H1 (cell line): ENCODE data around the gene IL16. TPM values are rescaled to one million over a fixed set of nuclear protein-coding genes. Genes with fewer than 3 reads are reported as not detected.
A peak's percentile ranks its signal among the peaks of the same experiment; 100 is the strongest.

Source experiments
- CTCF ChIA-PET: fragments of 300-600 bp; sonication (Branson Sonifier 250); formaldehyde crosslinking; loops from one replicate; lab custom pipeline; 2021; ENCODE audit not compliant: partially characterized antibody; lab: Charles Lee
- POLR2A ChIA-PET: fragments of 300-600 bp; sonication (Branson Sonifier 250); formaldehyde crosslinking; loops from one replicate; lab custom pipeline; 2021; ENCODE audit warnings: inconsistent platforms; ENCODE audit not compliant: partially characterized antibody; lab: Charles Lee
- DNase-seq, 2 experiments: peaks; one replicate each; pipeline versions ENCODE4 v3.0.0 to v3.0.0-alpha.2; 2010 to 2022; ENCODE audit warnings: low spot score in 2 of 2, low read depth in 1 of 2, mixed read lengths in 1 of 2
- FAIRE-seq: peaks from 2 replicates; lab custom pipeline; 2011; peaks lifted over from hg19 to GRCh38; lab: Jason Lieb, UNC
- H2AFZ ChIP-seq: 2 replicates; pipeline ENCODE4 v1.8.1; 2012; ENCODE audit warnings: low read length, inconsistent platforms
- H2AK5ac ChIP-seq: 2 replicates; pipeline ENCODE4 v1.6.1; 2013; ENCODE audit warnings: low read depth, low read length
- H2BK120ac ChIP-seq: replicated peaks from 2 replicates; pipeline ENCODE3; 2013; ENCODE audit warnings: low read depth, low read length, inconsistent platforms
- H2BK12ac ChIP-seq: 2 replicates; pipeline ENCODE4 v1.6.1; 2013; ENCODE audit warnings: low read depth, low read length
- H2BK15ac ChIP-seq: 2 replicates; pipeline ENCODE4 v1.6.1; 2013; ENCODE audit warnings: low read length
- H2BK20ac ChIP-seq: 2 replicates; pipeline ENCODE4 v1.6.1; 2013; ENCODE audit warnings: low read length
- H2BK5ac ChIP-seq: 2 replicates; pipeline ENCODE4 v1.6.1; 2013; ENCODE audit warnings: low read depth, low read length
- H3K14ac ChIP-seq: 2 replicates; pipeline ENCODE4 v1.6.1; 2013; ENCODE audit warnings: inconsistent platforms; ENCODE audit not compliant: insufficient read length
- H3K18ac ChIP-seq: 2 replicates; pipeline ENCODE4 v1.6.1; 2013; ENCODE audit warnings: low read length; ENCODE audit errors: extremely low read depth
- H3K23ac ChIP-seq: 2 replicates; pipeline ENCODE4 v1.6.1; 2013; ENCODE audit warnings: inconsistent platforms; ENCODE audit not compliant: insufficient read length
- H3K23me2 ChIP-seq: 2 replicates; pipeline ENCODE4 v1.6.1; 2013; ENCODE audit warnings: low read depth, low read length
- H3K27ac ChIP-seq: 2 replicates; pipeline ENCODE4 v1.6.1; 2011; ENCODE audit warnings: low read depth, low read length, inconsistent platforms
- H3K27me3 ChIP-seq, 4 experiments: replicated peaks in 1 of 4; 1 replicate in 1 of 4; 2 replicates in 3 of 4; pipeline versions ENCODE4 v1.6.1 to v1.8.1; 2011 to 2013; ENCODE audit warnings: low read length in 3 of 4, mild to moderate bottlenecking in 3 of 4, inconsistent platforms in 2 of 4, mixed read lengths in 2 of 4, moderate library complexity in 1 of 4; ENCODE audit not compliant: control insufficient read depth in 3 of 4, insufficient read depth in 3 of 4; ENCODE audit errors: extremely low read depth in 1 of 4
- H3K36me3 ChIP-seq, 4 experiments: 2 replicates each; pipeline versions ENCODE4 v1.6.1 to v1.8.1; 2011 to 2013; ENCODE audit warnings: mild to moderate bottlenecking in 4 of 4, low read length in 3 of 4, moderate library complexity in 2 of 4, control low read depth in 1 of 4, inconsistent platforms in 1 of 4; ENCODE audit not compliant: insufficient read depth in 4 of 4, control insufficient read depth in 2 of 4
- H3K4ac ChIP-seq: replicated peaks from 2 replicates; pipeline ENCODE3; 2013; ENCODE audit warnings: low read length, low read depth, mixed read lengths, inconsistent platforms; ENCODE audit not compliant: insufficient read length
- H3K4me1 ChIP-seq, 4 experiments: replicated peaks in 1 of 4; 1 replicate in 1 of 4; 2 replicates in 3 of 4; pipeline versions ENCODE4 v1.6.1 to v1.8.1; 2011 to 2013; ENCODE audit warnings: low read length in 3 of 4, inconsistent platforms in 2 of 4, mixed read lengths in 1 of 4; ENCODE audit not compliant: insufficient read depth in 4 of 4, control insufficient read depth in 3 of 4
- H3K4me2 ChIP-seq, 2 experiments: 2 replicates each; pipeline versions ENCODE4 v1.6.1 to v1.8.1; 2011 to 2013; ENCODE audit warnings: low read depth in 2 of 2, low read length in 2 of 2, control low read depth in 1 of 2, inconsistent platforms in 1 of 2, mild to moderate bottlenecking in 1 of 2; ENCODE audit not compliant: insufficient read depth in 1 of 2
- H3K4me3 ChIP-seq, 4 experiments: fragments of 200-600, 300-600 bp in 1 of 4; sonication (generic), shearing (Covaris generic), sonication (Bioruptor Twin) in 1 of 4; 2 replicates each; pipeline versions ENCODE4 v1.5.1 to v1.8.1; 2011 to 2016; ENCODE audit warnings: low read length in 4 of 4, low read depth in 3 of 4, control low read depth in 2 of 4, inconsistent platforms in 2 of 4, mild to moderate bottlenecking in 2 of 4, mixed read lengths in 1 of 4, moderate library complexity in 1 of 4; ENCODE audit not compliant: insufficient read depth in 2 of 4; ENCODE audit errors: extremely low read depth in 1 of 4
- H3K56ac ChIP-seq: replicated peaks from 2 replicates; pipeline ENCODE3; 2013; ENCODE audit warnings: low read depth, mild to moderate bottlenecking, mixed read lengths, low read length, inconsistent platforms; ENCODE audit not compliant: insufficient read length
- H3K79me1 ChIP-seq: 2 replicates; pipeline ENCODE4 v1.6.1; 2013; ENCODE audit warnings: low read depth, low read length, control low read depth
- H3K79me2 ChIP-seq, 2 experiments: 2 replicates each; pipeline versions ENCODE4 v1.6.1 to v1.8.1; 2012 to 2013; ENCODE audit warnings: low read length in 2 of 2, mild to moderate bottlenecking in 2 of 2, inconsistent platforms in 1 of 2; ENCODE audit not compliant: insufficient read depth in 2 of 2, control insufficient read depth in 1 of 2
- H3K9ac ChIP-seq, 4 experiments: replicated peaks in 1 of 4; 1 replicate in 1 of 4; 2 replicates in 3 of 4; pipeline versions ENCODE4 v1.6.1 to v1.8.1; 2011 to 2013; ENCODE audit warnings: low read depth in 3 of 4, low read length in 3 of 4, control low read depth in 2 of 4, mild to moderate bottlenecking in 2 of 4, moderate library complexity in 2 of 4, inconsistent platforms in 1 of 4; ENCODE audit errors: extremely low read depth in 1 of 4
- H3K9me3 ChIP-seq, 2 experiments: 2 replicates each; pipeline versions ENCODE4 v1.6.1 to v1.8.1; 2012 to 2013; ENCODE audit warnings: mild to moderate bottlenecking in 2 of 2, moderate library complexity in 2 of 2, control low read depth in 1 of 2, inconsistent platforms in 1 of 2, low read depth in 1 of 2, low read length in 1 of 2, mixed read lengths in 1 of 2; ENCODE audit not compliant: insufficient read depth in 2 of 2
- H4K20me1 ChIP-seq, 2 experiments: replicated peaks in 1 of 2; 2 replicates each; pipeline versions ENCODE3 to v1.8.1; 2011 to 2013; ENCODE audit warnings: inconsistent platforms in 2 of 2, low read length in 2 of 2, mild to moderate bottlenecking in 1 of 2; ENCODE audit not compliant: insufficient read depth in 2 of 2, control insufficient read depth in 1 of 2
- H4K5ac ChIP-seq: 2 replicates; pipeline ENCODE4 v1.6.1; 2013; ENCODE audit warnings: low read length, low read depth, mixed read lengths, inconsistent platforms; ENCODE audit not compliant: insufficient read length
- H4K8ac ChIP-seq: 2 replicates; pipeline ENCODE4 v1.8.0; 2013; ENCODE audit warnings: mild to moderate bottlenecking, moderate library complexity, low read length, inconsistent platforms; ENCODE audit not compliant: insufficient read depth; ENCODE audit errors: extremely low read depth
- H4K91ac ChIP-seq: replicated peaks from 2 replicates; pipeline ENCODE3; 2013; ENCODE audit warnings: low read length, mixed read lengths, inconsistent platforms; ENCODE audit not compliant: insufficient read length
- CEBPB ChIP-seq: IDR thresholded peaks from 2 replicates; pipeline ENCODE4 v1.6.1; 2012; ENCODE audit warnings: low read depth, low read length
- GTF2F1 ChIP-seq: IDR thresholded peaks from 2 replicates; pipeline ENCODE4 v1.6.1; 2012; ENCODE audit warnings: low read depth, low read length, improper control_type of control experiment, borderline replicate concordance
- JUN ChIP-seq: IDR thresholded peaks from 2 replicates; pipeline ENCODE4 v1.6.1; 2011; ENCODE audit warnings: low read depth, mild to moderate bottlenecking, improper control_type of control experiment, low read length
- POLR2A ChIP-seq, 2 experiments: IDR thresholded peaks; 1 replicate in 1 of 2; 2 replicates in 1 of 2; pipeline ENCODE4 v1.6.1; 2011; ENCODE audit warnings: low read depth in 2 of 2, low read length in 2 of 2, mild to moderate bottlenecking in 2 of 2; ENCODE audit errors: control extremely low read depth in 1 of 2
- RFX5 ChIP-seq: IDR thresholded peaks from 2 replicates; pipeline ENCODE4 v1.6.1; 2011; ENCODE audit warnings: low read depth, low read length, improper control_type of control experiment, borderline replicate concordance
- SRF ChIP-seq: IDR thresholded peaks from 2 replicates; pipeline ENCODE4 v1.6.1; 2011; ENCODE audit warnings: mild to moderate bottlenecking, low read depth, low read length, moderate library complexity
- SUZ12 ChIP-seq: fragments of 200-600 bp; sonication (generic); IDR thresholded peaks from 2 replicates; pipeline ENCODE4 v1.6.1; 2012; ENCODE audit warnings: mild to moderate bottlenecking, inconsistent platforms, low read length, moderate library complexity, mixed read lengths
- TAF7 ChIP-seq: optimal IDR thresholded peaks from 2 replicates; pipeline ENCODE3; 2011; ENCODE audit warnings: low read depth, mild to moderate bottlenecking, inconsistent platforms, low read length, moderate library complexity, borderline replicate concordance
- YY1 ChIP-seq: IDR thresholded peaks from 2 replicates; pipeline ENCODE4 v1.6.1; 2011; ENCODE audit warnings: low read depth, mild to moderate bottlenecking, low read length
- WGBS, 2 experiments: shearing (Covaris generic) in 1 of 2; methylation state at CpG; one replicate each; pipeline versions ENCODE4 v1.1.6 to v1.1.7; 2013 to 2015; ENCODE audit warnings: low lambda C conversion rate in 2 of 2, mixed read lengths in 2 of 2, inconsistent platforms in 1 of 2, low coverage in 1 of 2, missing lambda C conversion rate in 1 of 2; ENCODE audit not compliant: insufficient replicate concordance in 2 of 2, insufficient coverage in 1 of 2, insufficient read length in 1 of 2; ENCODE audit errors: extremely low coverage in 1 of 2, missing lambda C conversion rate in 1 of 2; 5-methylcytosine and 5-hydroxymethylcytosine counted together
- polyA plus RNA-seq, 7 experiments: library from polyadenylated mRNA; depleted of rRNA in 3 of 7; stranded (reverse) in 5 of 7; unstranded in 2 of 7; fragments of >200 nt in 5 of 7; fragments of 200-250 nt in 2 of 7; gene quantifications; 1 replicate in 5 of 7; 2 replicates in 1 of 7; 4 replicates in 1 of 7; pipeline versions ENCODE4 v1.2.1 to v1.2.3, GENCODE V29; 2011 to 2013; ENCODE audit warnings: missing spikeins in 2 of 7, mixed read lengths in 2 of 7
- total RNA-seq: library from RNA; stranded (reverse); fragmentation: NEBNext Ultra II Directional; extraction: Animal tissue kit (Norgen Biotek cat#: 25700); gene quantifications from 2 replicates; pipeline ENCODE4 v1.2.1, GENCODE V29; 2021

IL16 gene
- total and polyA plus RNA-seq, 2 of the 8 experiments (the other 6 are each of a cell fraction or from before 2014, with no cell fraction given): 0.03 to 0.09 TPM

DNA sequence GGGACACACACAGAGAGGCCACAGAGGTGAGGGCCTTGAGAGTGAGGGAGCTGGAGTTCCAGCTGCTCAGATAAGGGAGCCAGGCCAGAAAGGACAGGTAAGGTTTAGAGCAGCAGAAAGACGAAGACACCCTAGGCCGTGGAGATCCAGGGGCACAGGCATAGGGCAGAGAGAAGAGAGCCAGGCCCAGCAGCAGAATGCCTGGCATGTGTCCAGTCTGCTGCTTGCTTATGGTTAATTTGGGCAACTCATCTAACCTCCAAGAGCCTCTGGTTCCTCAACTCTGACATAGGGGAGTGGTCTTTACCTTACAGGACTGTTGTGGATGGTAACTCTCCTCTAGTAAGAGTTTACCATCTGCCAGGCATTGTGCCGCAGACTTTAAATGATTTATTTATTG lies 91.4 kb downstream of the IL16 start:
- no peak for FAIRE-seq
- H2AFZ ChIP-seq: no peak overlapping the region
- no peak overlapping the region for H4K91ac ChIP-seq
- 0 out of 2 replicates have a peak overlapping the region, but pooled peaks have one; percentile 21 for H2BK20ac ChIP-seq
- ChIA-PET CTCF (interaction anchor here (1.5 to 2.8 kb wide), 2 partner anchors 22 to 30 kb away, joined by 4 to 9 read pairs; no protein-coding TSS in a partner anchor), POLR2A (no interaction called here)
- H2AK5ac ChIP-seq: no peak overlapping the region
- no peak overlapping the region for H3K9ac ChIP-seq
- no peak overlapping the region for H2BK12ac ChIP-seq
- H4K8ac ChIP-seq: no peak overlapping the region
- H3K56ac ChIP-seq: no peak overlapping the region
- H3K27me3 ChIP-seq: no peaks in the 10 kb centered on the region
- no peak for TF ChIP-seq SRF
- TF ChIP-seq CEBPB: no peak
- TF ChIP-seq YY1: no peak
- no peak for TF ChIP-seq RFX5
- TF ChIP-seq JUN: no peak
- TF ChIP-seq GTF2F1: no peak
- no peak for TF ChIP-seq SUZ12
- TF ChIP-seq TAF7: no peak
- TF ChIP-seq POLR2A (IDR thresholded peaks at IDR 0.05; ENCODE audit: control extremely low read depth in 1 of 2, low read depth in 2 of 2, low read length in 2 of 2): no peak
- no peaks in the 10 kb centered on the region for H3K79me2 ChIP-seq
- H3K23ac ChIP-seq: no peak overlapping the region
- H3K9me3 ChIP-seq: no peaks in the 10 kb centered on the region
- no peak overlapping the region for H3K4ac ChIP-seq
- no peak overlapping the region for H2BK120ac ChIP-seq
- H3K23me2 ChIP-seq: no peaks in the 10 kb centered on the region
- no peak overlapping the region for H2BK15ac ChIP-seq
- no peak overlapping the region for H3K18ac ChIP-seq
- no peaks in the 10 kb centered on the region for H4K20me1 ChIP-seq
- H3K14ac ChIP-seq: no peak overlapping the region
- 92% methylated on average over 3 of the region's 3 CpGs; no CpG with 5 or more reads in 1 of the 2 experiments for WGBS, 2 experiments
- no peaks in the 10 kb centered on the region for H3K36me3 ChIP-seq
- H3K4me2 ChIP-seq: no peak overlapping the region
- H3K4me3 ChIP-seq: no peak overlapping the region
- H3K27ac ChIP-seq: no peak overlapping the region
- no peak overlapping the region for H2BK5ac ChIP-seq
- H4K5ac ChIP-seq: no peak overlapping the region
- no peaks in the 10 kb centered on the region for H3K79me1 ChIP-seq
- no peak for DNase-seq
- no peaks in the 10 kb centered on the region for H3K4me1 ChIP-seq
